HCT116 (cell line): ENCODE measurements around the gene CDH4. TPM values are rescaled to one million over a fixed set of nuclear protein-coding genes. Genes with fewer than 3 reads are reported as not detected.

Source experiments
- ATAC-seq: fragments of 200-7000 bp; cut with Tn5 transposase; 2 replicates; pipeline ENCODE4 v1.9.1; 2020; ENCODE audit warnings: mild to moderate bottlenecking, moderate library complexity
- BruUV-seq: library from RNA; stranded (reverse); fragments of 400-500 nt; replicated peaks from 2 replicates; lab custom pipeline; 2021; lab: Mats Ljungman, UMichigan
- CTCF ChIA-PET: fragments of 300-600 bp; sonication (Branson Sonifier 250); formaldehyde crosslinking; loops from one replicate; lab custom pipeline; 2021; ENCODE audit warnings: antibody characterized with exemption; lab: Charles Lee
- POLR2A ChIA-PET: fragments of 300-600, 350-600 bp; sonication (Branson Sonifier 250); formaldehyde crosslinking; loops from one replicate; lab custom pipeline; 2021; ENCODE audit warnings: antibody characterized with exemption; lab: Charles Lee
- RAD21 ChIA-PET, 2 experiments: fragments of 300-600 bp; sonication (Branson Sonifier 250); formaldehyde crosslinking; loops; one replicate each; lab custom pipeline; 2023; ENCODE audit warnings: low total read pairs in 2 of 2; ENCODE audit not compliant: uncharacterized antibody in 2 of 2, unreplicated experiment in 2 of 2, low non-redundant PET in 1 of 2; lab: Charles Lee
- DNase-seq: peaks from one replicate; pipeline ENCODE4 v3.0.0-alpha.2; 2010; ENCODE audit warnings: low read depth, low spot score
- H2AFZ ChIP-seq: fragments of 200-600 bp; shearing (Covaris generic), sonication (generic); 2 replicates; pipeline ENCODE4 v1.6.1; 2017; ENCODE audit warnings: low read depth, mixed run types, mixed read lengths, antibody characterized with exemption, low read length; ENCODE audit not compliant: poor library complexity, severe bottlenecking
- H3K27ac ChIP-seq: 2 replicates; pipeline ENCODE4 v1.5.1; 2012; ENCODE audit warnings: low read depth, low read length
- H3K27me3 ChIP-seq: fragments of 200-600 bp; sonication (generic); 2 replicates; pipeline ENCODE4 v1.6.1; 2016; ENCODE audit warnings: mixed run types, low read length, mixed read lengths; ENCODE audit not compliant: insufficient read depth
- H3K36me3 ChIP-seq, 2 experiments: fragments of 200-500 bp in 1 of 2; fragments of 200-600 bp in 1 of 2; sonication (Bioruptor generic) in 1 of 2; sonication (generic) in 1 of 2; 2 replicates each; pipeline versions ENCODE4 v1.5.1 to v1.6.1; 2014 to 2016; ENCODE audit warnings: low read length in 2 of 2, inconsistent platforms in 1 of 2, mixed read lengths in 1 of 2, mixed run types in 1 of 2; ENCODE audit not compliant: insufficient read depth in 2 of 2, control insufficient read depth in 1 of 2
- H3K4me1 ChIP-seq, 2 experiments: fragments of 200-600 bp in 1 of 2; sonication (generic) in 1 of 2; 2 replicates each; pipeline versions ENCODE4 v1.5.1 to v1.6.1; 2012 to 2017; ENCODE audit warnings: low read length in 2 of 2, inconsistent platforms in 1 of 2, mild to moderate bottlenecking in 1 of 2, mixed read lengths in 1 of 2, mixed run types in 1 of 2, moderate library complexity in 1 of 2; ENCODE audit not compliant: insufficient read depth in 2 of 2, control insufficient read depth in 1 of 2
- H3K4me2 ChIP-seq: fragments of 200-600 bp; sonication (generic); 2 replicates; pipeline ENCODE4 v1.6.1; 2017; ENCODE audit warnings: mixed run types, low read length, mixed read lengths
- H3K4me3 ChIP-seq, 2 experiments: fragments of 200-600 bp in 1 of 2; sonication (generic) in 1 of 2; replicated peaks in 1 of 2; 2 replicates each; pipeline ENCODE4 v1.5.1; 2011 to 2016; ENCODE audit warnings: low read length in 2 of 2, control low read depth in 1 of 2, low read depth in 1 of 2, mild to moderate bottlenecking in 1 of 2, mixed read lengths in 1 of 2, mixed run types in 1 of 2
- H3K79me2 ChIP-seq: fragments of 200-600 bp; sonication (generic); 2 replicates; pipeline ENCODE4 v1.6.1; 2017; ENCODE audit warnings: mild to moderate bottlenecking, mixed run types, low read length, moderate library complexity, mixed read lengths; ENCODE audit not compliant: insufficient read depth
- H3K9ac ChIP-seq: fragments of 200-600 bp; sonication (generic); 2 replicates; pipeline ENCODE4 v1.6.1; 2016; ENCODE audit warnings: low read length, mixed read lengths
- H3K9me2 ChIP-seq: fragments of 200-600 bp; sonication (generic), shearing (Covaris generic); 2 replicates; pipeline ENCODE4 v1.6.1; 2017; ENCODE audit warnings: mixed run types, mild to moderate bottlenecking, moderate library complexity; ENCODE audit not compliant: insufficient read depth
- H3K9me3 ChIP-seq, 2 experiments: fragments of 200-500 bp in 1 of 2; fragments of 200-600 bp in 1 of 2; sonication (Bioruptor generic) in 1 of 2; sonication (generic) in 1 of 2; 2 replicates each; pipeline ENCODE4 v1.6.1; 2014 to 2017; ENCODE audit warnings: low read length in 2 of 2, mixed read lengths in 2 of 2, inconsistent platforms in 1 of 2, low read depth in 1 of 2, mild to moderate bottlenecking in 1 of 2, mixed run types in 1 of 2, moderate library complexity in 1 of 2; ENCODE audit not compliant: control insufficient read depth in 1 of 2, insufficient read depth in 1 of 2
- H4K20me1 ChIP-seq: fragments of 200-600 bp; sonication (generic), shearing (Covaris generic); 2 replicates; pipeline ENCODE4 v1.6.1; 2017; ENCODE audit warnings: mixed run types, mild to moderate bottlenecking, moderate library complexity; ENCODE audit not compliant: insufficient read depth
- ELF1 ChIP-seq: IDR thresholded peaks from 2 replicates; pipeline ENCODE4 v1.6.1; 2012; ENCODE audit warnings: low read depth, borderline replicate concordance
- EZH2 ChIP-seq: fragments of 200-600 bp; sonication (generic); IDR thresholded peaks from 2 replicates; pipeline ENCODE4 v1.6.1; 2017; ENCODE audit warnings: antibody characterized with exemption, mixed run types
- SP1 ChIP-seq: IDR thresholded peaks from 2 replicates; pipeline ENCODE4 v1.6.1; 2012; ENCODE audit warnings: low read depth
- TCF7L2 ChIP-seq: IDR thresholded peaks from 2 replicates; pipeline ENCODE4 v1.7.0; 2011; ENCODE audit warnings: borderline replicate concordance, inconsistent platforms; ENCODE audit not compliant: insufficient read depth, insufficient read length; ENCODE audit errors: extremely low read depth
- ZBTB33 ChIP-seq: IDR thresholded peaks from 2 replicates; pipeline ENCODE4 v1.6.1; 2011; ENCODE audit warnings: mild to moderate bottlenecking, low read length, moderate library complexity; ENCODE audit not compliant: insufficient replicate concordance; ENCODE audit errors: extremely low read depth
- intact Hi-C: fragments of 100-400 bp; cut with micrococcal nuclease; formaldehyde crosslinking; loops from 2 replicates; pipeline ENCODE4 v1.10.0; 2022
- total RNA-seq: library from RNA; stranded (reverse); gene quantifications from one replicate; pipeline ENCODE4 v1.2.1, GENCODE V29; 2021; ENCODE audit not compliant: unreplicated experiment
- TF ChIP-seq, protein P1 (sequence below), 3 experiments: fragments of 200-600 bp in 1 of 3; sonication (generic) in 1 of 3; IDR thresholded peaks in 2 of 3; conservative IDR thresholded peaks in 1 of 3; 2 replicates each; pipeline ENCODE4 v1.5.1; 2012 to 2017; ENCODE audit warnings: low read depth in 2 of 3, low read length in 2 of 3, antibody characterized with exemption in 1 of 3, borderline replicate concordance in 1 of 3, control low read depth in 1 of 3, mild to moderate bottlenecking in 1 of 3, mixed read lengths in 1 of 3, mixed run types in 1 of 3, moderate library complexity in 1 of 3; ENCODE audit not compliant: insufficient read depth in 1 of 3

The CDH4 gene
- total RNA-seq, 1 experiment from 2014 or later = not detected

- TF ChIP-seq, protein P1, sequence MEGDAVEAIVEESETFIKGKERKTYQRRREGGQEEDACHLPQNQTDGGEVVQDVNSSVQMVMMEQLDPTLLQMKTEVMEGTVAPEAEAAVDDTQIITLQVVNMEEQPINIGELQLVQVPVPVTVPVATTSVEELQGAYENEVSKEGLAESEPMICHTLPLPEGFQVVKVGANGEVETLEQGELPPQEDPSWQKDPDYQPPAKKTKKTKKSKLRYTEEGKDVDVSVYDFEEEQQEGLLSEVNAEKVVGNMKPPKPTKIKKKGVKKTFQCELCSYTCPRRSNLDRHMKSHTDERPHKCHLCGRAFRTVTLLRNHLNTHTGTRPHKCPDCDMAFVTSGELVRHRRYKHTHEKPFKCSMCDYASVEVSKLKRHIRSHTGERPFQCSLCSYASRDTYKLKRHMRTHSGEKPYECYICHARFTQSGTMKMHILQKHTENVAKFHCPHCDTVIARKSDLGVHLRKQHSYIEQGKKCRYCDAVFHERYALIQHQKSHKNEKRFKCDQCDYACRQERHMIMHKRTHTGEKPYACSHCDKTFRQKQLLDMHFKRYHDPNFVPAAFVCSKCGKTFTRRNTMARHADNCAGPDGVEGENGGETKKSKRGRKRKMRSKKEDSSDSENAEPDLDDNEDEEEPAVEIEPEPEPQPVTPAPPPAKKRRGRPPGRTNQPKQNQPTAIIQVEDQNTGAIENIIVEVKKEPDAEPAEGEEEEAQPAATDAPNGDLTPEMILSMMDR (IDR thresholded peaks at IDR 0.05 in 2 of 3, conservative IDR thresholded peaks at IDR 0.05 in 1 of 3; ENCODE audit: borderline replicate concordance in 1 of 3, insufficient read depth in 1 of 3, low read depth in 2 of 3, low read length in 2 of 3) = no peak
- TF ChIP-seq EZH2 (no peak), SP1 (no peak), ELF1 (no peak)
These were observed 228.2 kb downstream of the CDH4 start (continued) for GRCh38 chr20:61480158-61480825.

DNA sequence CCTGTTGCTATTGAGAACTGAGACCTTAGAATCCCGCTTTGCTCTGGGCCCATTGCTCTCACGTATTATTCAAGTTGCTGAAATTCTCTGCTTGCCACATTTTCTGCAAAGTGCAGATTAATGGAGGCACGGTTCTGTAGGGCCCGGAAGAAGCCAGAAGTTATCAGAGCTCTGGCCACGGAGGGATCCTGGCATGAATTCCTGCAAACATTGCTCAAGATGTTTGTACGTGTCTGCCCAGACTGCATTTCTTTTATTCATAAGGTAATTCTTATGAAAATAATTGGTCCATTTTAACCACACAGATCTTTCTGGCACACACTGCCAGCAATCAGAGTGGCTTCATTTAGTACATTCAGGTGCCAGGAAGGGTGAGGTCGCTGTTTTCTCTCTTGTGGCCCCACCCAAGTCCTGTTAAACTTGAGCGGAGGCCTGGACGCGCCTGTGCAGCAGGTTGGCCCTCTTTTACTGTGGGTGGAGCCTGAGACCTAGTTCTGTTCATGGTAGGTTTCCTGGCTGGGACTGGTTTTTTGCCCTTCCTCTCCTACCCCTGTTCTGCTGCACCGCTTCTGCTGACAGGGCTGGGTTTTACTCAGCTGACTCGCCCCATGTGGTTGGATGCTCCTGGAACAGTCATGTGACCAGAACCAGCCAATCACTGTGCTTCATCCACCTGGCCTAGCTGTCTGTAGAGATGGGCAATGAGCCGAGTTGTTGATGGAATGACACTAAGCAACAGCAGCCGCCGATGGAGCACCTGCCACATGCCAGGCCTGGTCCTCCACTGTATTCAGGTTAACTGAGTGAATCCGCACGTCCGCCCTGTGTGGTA, 230.2 kb downstream of the CDH4 start:
- DNase-seq (no peak), ATAC-seq (no peak)
- ChIA-PET POLR2A (no interaction called here), CTCF (no interaction called here), RAD21 (no interaction called here)
- no peaks in the 10 kb centered on the region for H4K20me1 ChIP-seq
- H3K27ac ChIP-seq = no peak overlapping the region
- no TSS peak for BruUV-seq
- no peaks in the 10 kb centered on the region for H3K4me1 ChIP-seq
- TF ChIP-seq TCF7L2 (no peak), ZBTB33 (no peak)
- H3K36me3 ChIP-seq = no peaks in the 10 kb centered on the region
- no peaks in the 10 kb centered on the region; a peak in 1 of 4 replicates for H3K9me3 ChIP-seq
- no peaks in the 10 kb centered on the region for H3K27me3 ChIP-seq
- H3K9ac ChIP-seq = no peak overlapping the region
- intact Hi-C loops = no loop called here
- no peak overlapping the region for H3K4me2 ChIP-seq
- H3K4me3 ChIP-seq = no peak overlapping the region
- H3K9me2 ChIP-seq = no peaks in the 10 kb centered on the region
- no peak overlapping the region for H2AFZ ChIP-seq
- no peaks in the 10 kb centered on the region for H3K79me2 ChIP-seq
